KOPT-K1 (cell line): Measurements from ENCODE around the gene RASA1.

Experiments
- H3K27ac ChIP-seq: fragments of 200-600 bp; sonication (generic); 2 replicates; pipeline ENCODE4 v1.5.1; 2016; ENCODE audit warnings: antibody characterized with exemption, mild to moderate bottlenecking, low read depth, low read length; ENCODE audit not compliant: poor library complexity, severe bottlenecking
- H3K36me3 ChIP-seq: fragments of 200-600 bp; sonication (generic); 2 replicates; pipeline ENCODE4 v1.5.1; 2017; ENCODE audit warnings: antibody characterized with exemption, mild to moderate bottlenecking, low read length, moderate library complexity; ENCODE audit not compliant: insufficient read depth
- H3K9me3 ChIP-seq: fragments of 200-600 bp; sonication (generic); 2 replicates; pipeline ENCODE4 v1.5.1; 2017; ENCODE audit warnings: antibody characterized with exemption, low read length, mild to moderate bottlenecking; ENCODE audit not compliant: insufficient read depth, poor library complexity, severe bottlenecking

RASA1 gene

DNA sequence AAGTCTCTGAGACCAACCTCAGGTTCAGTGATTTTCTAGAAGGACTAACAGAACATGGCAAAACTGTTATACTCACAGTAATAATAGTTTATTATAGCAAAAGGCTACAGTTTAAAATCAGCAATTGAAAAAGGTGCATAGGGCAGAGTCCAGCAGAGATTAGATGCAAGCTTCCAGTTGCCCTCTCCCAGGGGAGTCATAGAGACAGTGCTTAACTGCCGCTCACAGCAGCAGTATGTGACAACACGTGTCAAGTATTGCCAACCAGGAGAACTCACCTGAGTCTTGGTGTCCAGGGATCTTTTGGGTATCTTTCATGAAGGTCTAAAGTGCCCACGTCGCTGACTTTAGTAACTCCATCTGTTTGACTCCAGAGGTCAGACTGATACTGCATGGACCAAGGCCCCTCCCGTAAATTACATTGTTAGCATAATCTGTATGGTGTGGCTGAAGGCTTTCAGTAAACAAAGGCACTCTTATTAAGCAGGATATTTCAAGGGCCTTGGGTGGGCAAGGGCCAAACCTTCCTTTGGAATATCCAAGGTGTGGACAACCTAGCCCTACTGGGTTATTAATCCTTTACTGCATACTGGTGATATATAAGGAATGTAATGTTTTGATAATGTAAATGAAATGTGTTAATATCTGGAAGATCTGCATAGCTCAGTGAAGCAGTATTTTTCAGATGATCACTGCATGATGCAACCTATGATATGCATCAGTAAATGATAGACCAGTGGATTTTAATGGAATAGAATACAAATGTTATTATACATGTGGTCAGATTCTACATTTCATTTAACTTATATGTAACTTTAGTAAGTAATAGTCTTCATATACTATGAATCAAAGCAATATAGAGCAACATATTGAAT is 44.0 kb downstream of the RASA1 start:
- Histone ChIP-seq H3K36me3 (no peaks in the 10 kb centered on the region), H3K9me3 (no peaks in the 10 kb centered on the region), H3K27ac (no peak overlapping the region)

DNA sequence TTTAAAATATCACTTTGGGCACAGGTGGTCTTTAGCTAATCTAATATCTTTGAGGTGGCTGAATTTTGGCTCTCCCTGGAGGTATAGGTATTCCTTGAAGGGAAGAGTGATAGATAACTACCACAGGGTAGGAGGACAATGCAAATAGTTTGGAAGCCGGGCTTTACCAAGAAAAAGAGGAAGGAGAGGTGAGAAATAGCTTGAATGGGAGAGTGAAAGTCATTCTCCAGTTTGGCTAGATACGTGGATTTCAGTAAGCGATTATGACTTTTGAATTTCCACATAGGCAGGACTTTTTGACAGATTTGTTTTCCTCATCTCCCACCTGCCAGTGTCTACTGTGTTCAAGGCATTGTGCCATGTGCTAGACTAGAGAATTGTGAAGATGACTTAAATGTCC is 45.5 kb downstream of the RASA1 start:
- no peak overlapping the region for H3K27ac ChIP-seq
- H3K36me3 ChIP-seq: no peaks in the 10 kb centered on the region
- peaks cover 1% of the 10 kb centered on the region for H3K9me3 ChIP-seq

DNA sequence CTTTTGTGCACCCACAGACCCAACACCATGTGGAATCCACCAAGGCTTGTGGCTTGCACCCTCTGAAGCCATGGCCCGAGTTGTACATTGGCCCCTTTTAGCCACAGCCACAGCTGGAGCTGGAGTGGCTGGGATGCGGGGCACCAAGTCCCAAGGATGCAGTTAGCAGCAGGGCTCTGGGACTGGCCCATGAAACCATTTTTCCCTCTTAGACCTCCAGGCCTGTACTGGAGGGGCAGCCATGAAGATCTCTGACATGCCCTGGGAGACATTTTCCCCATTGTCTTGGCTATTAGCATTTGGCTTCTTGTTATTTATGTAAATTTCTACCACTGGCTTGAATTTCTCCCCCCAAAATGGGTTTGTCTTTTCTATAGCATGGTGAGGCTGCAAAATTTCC is 51.8 kb downstream of the RASA1 start:
- H3K36me3 ChIP-seq: peaks cover 18% of the 10 kb centered on the region; the same call in 1 of the 2 replicates
- no peak overlapping the region for H3K27ac ChIP-seq
- peaks cover 20% of the 10 kb centered on the region for H3K9me3 ChIP-seq

DNA sequence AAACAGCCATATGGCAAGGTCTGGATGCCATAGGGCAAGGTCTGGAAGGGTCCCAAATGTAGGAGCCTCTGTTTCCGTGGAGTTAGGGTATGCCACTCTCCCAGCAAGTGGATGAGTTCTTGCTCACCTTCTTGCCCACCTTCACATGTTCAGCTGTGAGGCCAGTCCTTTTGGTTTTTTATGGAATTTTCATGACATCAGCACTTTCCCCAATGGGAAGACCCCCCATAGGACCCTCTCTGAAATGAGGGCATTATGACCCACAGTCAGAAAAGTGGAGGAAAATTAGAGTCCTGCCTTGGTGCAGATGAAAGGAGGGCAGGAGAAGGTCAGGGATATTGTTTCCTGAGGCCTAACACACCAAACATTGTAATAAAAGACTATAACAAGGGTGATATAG is 53.9 kb downstream of the RASA1 start:
- peaks cover 20% of the 10 kb centered on the region for H3K9me3 ChIP-seq
- H3K36me3 ChIP-seq: peaks cover 18% of the 10 kb centered on the region; the same call in 1 of the 2 replicates
- H3K27ac ChIP-seq: no peak overlapping the region

DNA sequence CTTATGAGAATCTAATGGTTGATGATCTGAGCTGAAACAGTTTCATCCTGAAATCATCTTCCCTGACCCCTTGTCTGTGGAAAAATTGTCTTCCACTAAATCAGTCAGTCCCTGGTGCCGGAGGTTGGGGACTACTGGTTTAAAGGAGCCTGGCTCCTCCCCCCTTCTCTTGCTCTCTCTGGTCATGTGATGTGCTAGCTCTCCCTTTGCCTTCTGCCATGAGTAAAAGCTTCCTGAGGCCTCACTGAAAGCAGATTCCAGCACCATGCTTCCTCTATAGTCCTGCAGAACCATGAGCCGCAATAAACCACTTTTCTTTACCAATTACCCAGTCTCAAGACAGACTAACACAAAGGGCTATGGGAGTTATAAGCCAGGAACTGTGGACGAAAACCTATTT is 54.7 kb downstream of the RASA1 start:
- Histone ChIP-seq H3K27ac (no peak overlapping the region), H3K9me3 (peaks cover 20% of the 10 kb centered on the region), H3K36me3 (peaks cover 18% of the 10 kb centered on the region; the same call in 1 of the 2 replicates)

DNA sequence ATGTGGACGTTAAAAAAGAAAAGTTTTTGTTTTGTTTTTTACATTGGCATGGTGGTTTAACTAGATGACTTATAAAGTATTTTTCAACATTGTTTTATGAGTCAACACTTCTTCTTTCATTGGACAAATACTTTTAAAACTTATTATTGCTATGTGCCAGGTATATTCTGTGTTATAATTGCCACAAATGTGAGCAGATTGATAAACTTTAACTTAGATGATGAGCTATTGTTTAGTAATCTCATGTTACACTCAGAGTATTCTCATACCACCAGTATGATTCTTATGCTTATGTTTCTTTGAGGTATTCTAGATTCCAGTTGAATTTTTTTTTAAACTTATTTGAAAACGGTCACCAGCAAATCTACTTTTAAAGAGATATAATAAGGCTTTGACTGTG is 60.3 kb downstream of the RASA1 start:
- Histone ChIP-seq H3K27ac (no peak overlapping the region), H3K9me3 (no peaks in the 10 kb centered on the region), H3K36me3 (peaks cover 3% of the 10 kb centered on the region; the same call in 1 of the 2 replicates)

DNA sequence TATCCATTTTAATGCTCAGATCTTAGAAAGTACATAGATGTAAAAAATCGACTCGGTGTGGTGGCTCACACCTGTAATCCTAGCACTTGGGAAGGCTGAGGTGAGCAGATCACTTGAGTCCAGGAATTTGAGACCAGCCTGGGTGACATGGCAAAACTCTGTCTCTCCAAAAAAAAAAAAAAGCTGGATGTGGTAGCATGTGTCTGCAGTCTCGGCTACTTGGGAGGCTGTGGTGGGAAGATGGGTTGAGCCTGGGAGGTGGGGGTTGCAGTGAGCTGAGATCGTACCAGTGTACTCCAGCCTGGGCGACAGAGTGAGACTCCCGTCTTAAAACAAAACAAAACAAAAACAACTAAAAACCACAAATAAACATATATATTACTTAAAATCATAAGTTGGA is 61.4 kb downstream of the RASA1 start:
- Histone ChIP-seq H3K36me3 (peaks cover 12% of the 10 kb centered on the region), H3K27ac (no peak overlapping the region), H3K9me3 (no peaks in the 10 kb centered on the region)

DNA sequence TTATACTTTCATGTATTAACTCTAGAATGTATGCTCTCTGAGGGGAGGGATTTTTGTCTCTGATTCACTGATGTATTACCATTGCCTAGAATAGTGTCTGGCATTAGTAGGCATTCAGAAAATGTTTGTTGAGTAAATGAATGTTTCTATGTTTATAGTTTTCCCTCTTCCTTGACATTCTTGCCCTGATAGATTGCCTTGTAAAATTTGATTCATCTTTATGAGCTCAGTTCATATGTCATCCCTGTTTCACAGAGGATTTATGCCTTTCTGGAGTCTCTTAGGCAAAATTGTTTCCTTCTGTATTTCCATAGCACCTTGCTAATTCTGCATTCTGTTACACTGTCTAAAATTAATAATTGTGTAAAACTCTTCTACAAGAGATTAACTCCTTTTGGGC is 72.3 kb downstream of the RASA1 start:
- peaks cover 47% of the 10 kb centered on the region for H3K36me3 ChIP-seq
- H3K9me3 ChIP-seq: peaks cover 5% of the 10 kb centered on the region
- peak overlapping the region; percentile 51 for H3K27ac ChIP-seq

DNA sequence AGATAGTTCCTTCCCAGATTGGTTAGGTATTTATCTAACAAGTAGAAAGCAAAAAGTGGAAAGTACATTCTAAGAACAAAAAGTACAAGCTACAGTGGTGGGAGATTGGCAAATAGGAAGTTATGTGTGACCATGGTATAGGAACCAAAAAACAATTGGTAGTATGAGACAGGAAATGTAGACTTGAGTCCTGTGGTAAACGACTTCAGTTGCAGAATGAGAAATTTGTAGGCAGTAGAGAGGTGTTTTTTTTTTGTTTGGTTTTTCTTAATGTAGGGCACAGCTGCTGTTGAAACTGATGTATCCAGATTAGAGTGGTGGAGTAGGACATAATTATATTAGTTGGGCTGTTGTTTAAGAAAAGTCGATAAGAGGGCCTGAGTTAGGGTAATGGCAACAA is 73.0 kb downstream of the RASA1 start:
- H3K27ac ChIP-seq: peak overlapping the region; percentile 51
- H3K36me3 ChIP-seq: peaks cover 43% of the 10 kb centered on the region
- H3K9me3 ChIP-seq: peaks cover 5% of the 10 kb centered on the region

DNA sequence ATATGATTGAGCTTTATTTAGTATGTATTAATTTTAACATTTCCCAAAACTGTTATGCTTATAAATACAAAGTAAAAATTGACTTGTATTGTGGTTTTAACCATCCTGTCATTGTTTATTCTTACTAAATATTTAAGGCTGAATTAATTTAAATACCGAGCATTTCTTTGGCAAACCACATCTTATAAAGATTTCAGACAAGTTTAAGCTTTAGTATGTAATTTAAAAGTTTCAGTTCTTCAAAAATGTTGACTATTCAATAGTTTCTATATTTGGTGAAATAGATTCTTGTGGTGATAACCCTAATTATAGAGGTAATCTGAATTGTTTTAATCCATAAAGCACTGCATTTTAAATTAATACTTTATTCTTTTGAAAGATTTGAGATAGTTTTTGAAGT is 79.6 kb downstream of the RASA1 start:
- no peak overlapping the region for H3K27ac ChIP-seq
- H3K9me3 ChIP-seq: peaks cover 5% of the 10 kb centered on the region
- H3K36me3 ChIP-seq: peaks cover 39% of the 10 kb centered on the region

DNA sequence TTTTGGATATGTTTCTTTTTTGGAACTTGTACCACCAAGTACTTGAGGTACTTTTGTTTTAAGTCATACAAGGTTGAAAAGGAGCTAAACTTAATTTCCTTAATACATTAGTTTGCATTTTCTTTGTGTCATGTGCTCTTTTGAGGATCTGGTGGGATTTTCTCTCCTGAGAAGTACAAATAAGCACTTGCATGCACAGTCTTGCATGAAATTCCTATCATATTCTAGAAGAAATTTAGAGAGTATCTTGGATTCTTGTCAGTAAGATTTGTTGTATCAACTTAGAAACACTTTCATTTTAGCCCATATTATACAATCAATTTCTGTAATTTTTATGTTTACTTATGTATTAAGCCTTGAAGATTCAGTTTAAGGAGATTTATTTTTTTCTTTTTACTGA is 80.2 kb downstream of the RASA1 start:
- peaks cover 5% of the 10 kb centered on the region for H3K9me3 ChIP-seq
- H3K27ac ChIP-seq: no peak overlapping the region
- H3K36me3 ChIP-seq: peaks cover 35% of the 10 kb centered on the region

DNA sequence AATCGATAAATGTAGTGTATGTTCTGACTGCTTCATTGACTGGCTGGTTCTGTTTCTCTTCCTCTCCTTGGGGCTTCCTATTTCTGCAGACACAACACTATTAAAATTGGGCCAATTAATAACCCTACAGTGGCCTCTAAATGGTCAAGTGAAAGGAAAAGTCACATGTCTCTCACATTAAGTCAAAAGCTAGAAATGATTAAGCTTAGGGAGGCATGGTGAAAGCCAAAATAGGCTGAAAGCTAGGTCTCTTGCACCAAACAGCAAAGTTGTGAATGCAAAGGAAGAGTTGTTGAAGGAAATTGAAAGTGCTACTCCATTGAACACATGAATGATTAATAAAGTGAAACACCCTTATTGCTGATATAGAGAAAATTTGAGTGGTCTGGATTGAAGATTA is 86.8 kb downstream of the RASA1 start:
- no peak overlapping the region for H3K27ac ChIP-seq
- H3K9me3 ChIP-seq: no peaks in the 10 kb centered on the region
- peaks cover 25% of the 10 kb centered on the region for H3K36me3 ChIP-seq

DNA sequence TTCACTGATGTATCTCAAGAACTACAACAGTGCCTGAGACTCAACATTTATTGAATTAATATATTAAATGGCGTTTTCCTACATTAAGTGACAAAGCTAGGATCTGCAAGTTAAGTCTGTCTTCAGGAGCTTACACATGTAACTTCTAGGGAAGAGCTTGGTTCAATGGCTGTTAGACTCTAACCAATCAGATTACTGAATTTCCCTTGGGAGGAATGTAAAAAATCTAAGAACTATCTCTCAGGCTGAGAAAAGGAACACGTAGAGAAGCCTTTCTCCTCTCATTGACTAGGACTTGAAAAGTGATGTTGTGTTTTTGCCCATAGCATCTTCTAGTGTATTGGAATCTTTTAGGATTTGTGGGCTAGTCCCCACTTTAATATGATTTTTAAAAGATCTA is 91.4 kb downstream of the RASA1 start:
- H3K36me3 ChIP-seq: peaks cover 41% of the 10 kb centered on the region
- H3K27ac ChIP-seq: no peak overlapping the region
- no peaks in the 10 kb centered on the region for H3K9me3 ChIP-seq

DNA sequence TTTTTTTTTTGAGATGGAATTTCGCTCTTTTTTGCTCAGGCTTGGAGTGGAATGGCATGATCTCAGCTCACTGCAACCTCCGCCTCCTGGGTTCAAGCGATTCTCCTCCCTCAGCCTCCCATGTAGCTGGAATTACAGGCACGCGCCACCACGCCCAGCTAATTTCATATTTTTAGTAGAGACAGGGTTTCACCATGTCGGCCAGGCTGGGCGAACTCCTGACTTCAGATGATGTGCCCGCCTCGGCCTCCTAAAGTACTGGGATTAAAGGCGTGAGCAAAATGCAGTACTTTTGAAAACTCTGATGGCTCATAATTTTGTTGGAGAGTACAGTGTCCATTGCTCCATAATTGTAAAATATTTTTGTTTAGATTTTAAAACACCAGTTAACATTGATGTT is 92.4 kb downstream of the RASA1 start:
- H3K27ac ChIP-seq: no peak overlapping the region
- H3K36me3 ChIP-seq: peaks cover 46% of the 10 kb centered on the region
- H3K9me3 ChIP-seq: no peaks in the 10 kb centered on the region

DNA sequence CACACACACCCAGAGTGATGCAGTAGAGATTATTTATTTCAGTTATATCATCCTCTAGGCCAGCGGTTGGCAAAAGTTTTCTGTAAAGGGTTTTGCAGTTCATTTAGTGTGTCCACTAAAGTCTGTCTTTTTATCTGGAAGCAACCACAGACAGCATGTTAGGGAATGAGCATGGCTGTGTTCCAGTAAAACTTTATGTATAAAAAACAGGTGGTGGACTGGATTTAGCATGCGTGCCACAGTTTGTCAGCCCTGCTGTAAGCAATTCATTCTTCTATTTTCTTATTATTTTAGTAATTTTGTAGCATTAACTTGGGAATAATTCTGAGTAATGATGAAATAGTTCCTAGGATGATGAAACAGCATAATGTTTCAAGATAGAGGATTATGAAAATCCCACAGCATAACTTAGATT is 93.4 kb downstream of the RASA1 start:
- no peaks in the 10 kb centered on the region for H3K9me3 ChIP-seq
- peaks cover 48% of the 10 kb centered on the region for H3K36me3 ChIP-seq
- no peak overlapping the region for H3K27ac ChIP-seq
